Activated CD4-positive, alpha-beta T cell treated with anti-CD3 and anti-CD28 coated beads, Interleukin-2, amount 50 U/mL, for 1 hour (primary cell): ENCODE data around the gene BPIFB3.
"Not testable (repeated sequence)": the region's sequence is repeated elsewhere in the genome, so short reads cannot be mapped to it uniquely, and the experiment has no call there.

Source experiments
- DNase-seq: peaks from one replicate; pipeline ENCODE4 v3.0.0-alpha.2; 2020

The BPIFB3 gene

DNA sequence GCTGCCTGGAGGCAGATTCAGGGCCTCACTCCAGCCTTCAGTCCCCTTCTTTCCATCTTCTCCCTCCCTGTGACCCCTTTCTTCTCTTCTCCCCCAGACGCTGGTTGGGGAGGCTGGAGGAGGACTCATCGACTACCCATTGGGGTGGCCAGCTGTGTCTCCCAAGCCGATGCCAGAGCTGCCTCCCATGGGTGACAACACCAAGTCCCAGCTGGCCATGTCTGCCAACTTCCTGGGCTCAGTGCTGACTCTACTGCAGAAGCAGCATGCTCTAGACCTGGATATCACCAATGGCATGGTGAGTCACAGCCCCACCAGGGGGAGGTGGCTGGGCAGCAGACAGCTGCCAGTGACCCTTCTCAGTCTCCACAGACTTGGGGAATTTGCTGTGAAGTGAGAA is 38.7 kb downstream of the BPIFB3 start:
- no peak for DNase-seq

DNA sequence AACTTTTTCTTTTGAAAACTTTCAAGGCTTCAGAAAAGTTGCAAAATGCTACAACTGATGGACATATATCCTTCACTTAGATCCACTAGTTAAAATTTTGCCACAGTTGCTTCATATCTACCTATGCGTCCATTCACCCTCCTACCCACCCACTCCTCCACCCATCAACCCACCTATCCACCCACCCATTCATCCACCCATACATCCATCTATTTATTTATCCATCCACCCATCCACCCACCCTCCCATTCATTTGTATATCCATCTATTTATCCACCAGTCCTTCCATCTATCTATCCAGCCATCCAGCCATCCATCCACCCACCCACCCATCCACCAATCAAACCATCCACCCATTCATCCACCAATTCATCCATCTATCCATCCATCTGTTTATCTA is 39.4 kb downstream of the BPIFB3 start:
- no peak for DNase-seq

DNA sequence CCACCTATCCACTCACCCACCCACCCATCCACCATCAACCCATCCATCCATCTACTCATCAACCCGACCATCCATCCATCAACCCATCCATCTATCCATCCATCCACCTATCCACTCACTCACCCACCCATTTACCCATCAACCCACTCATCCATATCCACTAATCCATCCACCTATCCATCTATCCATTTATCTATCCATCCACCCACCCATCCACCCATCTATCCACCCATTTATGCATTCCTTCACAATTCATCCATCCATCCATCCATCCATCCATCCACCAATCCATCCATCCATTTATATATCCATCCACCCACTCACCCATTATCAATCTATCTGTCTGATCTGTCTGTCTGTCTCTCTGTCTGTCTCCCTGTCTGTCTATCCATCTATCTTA is 39.9 kb downstream of the BPIFB3 start:
- DNase-seq = no peak

DNA sequence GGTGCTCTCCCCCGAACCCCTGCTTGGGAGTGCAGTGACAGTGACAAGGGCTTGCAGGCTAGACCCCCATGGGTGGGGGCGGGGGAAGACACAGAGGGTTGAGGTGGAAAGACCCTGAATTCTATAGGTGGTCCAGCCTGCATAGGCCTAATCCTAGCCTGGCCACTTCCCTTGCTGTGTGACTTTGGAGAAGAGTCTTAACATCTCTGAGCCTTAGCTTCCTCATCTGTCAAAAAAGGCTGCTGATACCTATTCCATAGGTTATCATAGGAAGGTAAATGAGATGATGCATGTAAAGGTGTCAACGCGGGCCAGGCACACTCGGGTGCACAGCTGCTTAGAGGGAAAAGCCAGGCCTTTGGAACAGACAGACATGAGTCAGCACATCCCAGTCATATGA is 41.5 kb downstream of the BPIFB3 start:
- no peak for DNase-seq

DNA sequence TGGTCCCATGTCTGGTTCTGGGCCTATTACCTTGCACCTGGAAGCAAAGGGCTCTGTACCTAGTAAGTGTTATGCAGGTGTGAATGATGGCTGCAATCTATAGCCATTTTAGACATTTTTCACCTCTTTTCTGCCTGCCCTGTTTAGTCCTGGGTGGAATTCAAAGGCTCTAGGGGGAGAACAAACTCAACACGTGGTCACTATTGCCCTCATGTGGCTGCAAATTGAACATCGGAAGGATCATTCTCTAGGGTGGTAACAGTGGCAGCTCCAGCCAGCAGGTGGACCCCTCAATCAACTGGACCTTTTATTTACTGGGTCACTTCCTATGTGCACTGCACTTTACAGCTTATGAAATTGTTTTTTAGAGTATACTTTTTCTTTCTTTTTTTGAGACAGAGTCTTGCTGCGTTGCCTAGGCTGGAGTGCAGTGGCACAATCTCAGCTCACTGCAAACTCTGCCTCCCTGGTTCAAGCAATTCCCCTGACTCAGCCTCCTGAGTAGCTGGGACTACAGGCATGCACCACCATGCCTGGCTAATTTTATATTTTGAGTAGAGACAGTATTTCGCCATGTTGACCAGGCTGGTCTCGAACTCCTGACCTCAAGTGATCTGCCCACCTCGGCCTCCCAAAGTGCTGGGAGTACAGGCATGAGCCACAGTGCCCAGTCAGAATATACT is 42.3 kb downstream of the BPIFB3 start:
- peak; percentile 33 for DNase-seq

DNA sequence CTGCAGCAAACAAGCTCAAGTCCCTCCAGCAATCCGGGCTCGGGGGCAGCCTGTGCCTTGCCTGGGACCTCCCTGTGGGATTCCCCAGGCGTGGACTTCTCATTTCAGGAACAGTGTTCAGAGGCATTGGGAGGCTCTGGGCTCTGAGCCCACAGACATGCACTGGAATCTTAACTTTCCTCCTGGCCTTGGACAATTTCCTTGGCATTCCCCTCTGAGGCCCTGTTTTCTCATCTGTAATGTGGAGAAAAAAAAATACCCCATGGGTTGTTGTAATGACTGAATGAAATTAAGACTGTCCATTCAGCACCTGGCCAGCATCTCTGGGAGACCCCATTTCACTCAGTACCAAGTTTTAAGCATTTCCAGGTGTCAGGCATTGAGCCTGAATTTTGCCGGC is 43.3 kb downstream of the BPIFB3 start:
- DNase-seq = no peak

DNA sequence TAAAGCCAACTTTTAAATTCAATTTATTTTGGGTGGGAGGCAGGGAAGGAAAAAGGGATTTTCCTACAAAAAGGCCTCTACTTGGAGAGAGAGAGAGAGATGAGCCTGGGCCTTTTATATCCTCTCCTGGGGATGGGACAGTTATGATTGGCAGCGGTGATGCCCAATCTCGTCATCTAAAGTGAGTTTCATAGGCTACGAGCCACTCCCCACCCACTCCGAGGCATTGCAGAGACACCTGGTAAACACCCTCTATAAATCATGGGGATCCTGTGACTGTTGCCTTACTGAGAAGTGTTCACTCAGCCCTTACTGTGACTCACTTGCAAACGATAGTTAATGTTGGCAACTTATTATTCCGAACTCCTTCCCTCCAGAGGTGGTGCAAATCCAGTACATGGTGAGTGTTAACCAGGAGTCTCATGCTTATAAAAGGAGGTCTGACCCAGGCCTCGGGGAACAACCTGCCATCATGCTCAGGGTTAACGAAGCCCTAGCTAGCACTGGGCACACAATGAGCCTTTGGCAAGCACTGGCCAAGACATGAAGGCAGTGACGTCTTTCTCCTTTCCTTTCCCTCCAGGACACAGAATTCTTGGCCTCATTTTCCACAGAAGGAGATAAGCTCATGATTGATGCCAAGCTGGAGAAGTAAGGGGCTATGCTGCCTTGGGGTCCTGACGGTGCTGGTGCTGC is 46.3 kb downstream of the BPIFB3 start:
- no peak for DNase-seq

DNA sequence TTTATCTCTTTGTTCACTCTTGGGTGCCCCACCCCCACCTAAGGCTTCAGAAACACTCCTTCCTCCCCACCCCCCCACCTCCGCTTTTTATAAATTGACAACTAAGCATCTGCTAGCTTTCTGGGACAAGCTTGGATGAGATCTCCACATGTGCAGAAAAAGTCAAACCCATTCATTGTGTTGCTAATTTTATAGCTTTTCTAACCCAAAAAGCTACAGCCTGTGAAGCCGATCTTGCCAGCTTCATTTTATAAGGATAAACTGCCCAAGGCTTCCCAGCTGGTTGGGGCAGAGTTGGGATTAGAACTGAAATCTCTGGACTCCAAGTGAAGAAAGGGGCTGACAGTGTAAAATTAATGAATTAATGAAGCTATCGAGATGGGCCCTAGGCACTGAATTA is 49.9 kb downstream of the BPIFB3 start:
- DNase-seq = no peak

DNA sequence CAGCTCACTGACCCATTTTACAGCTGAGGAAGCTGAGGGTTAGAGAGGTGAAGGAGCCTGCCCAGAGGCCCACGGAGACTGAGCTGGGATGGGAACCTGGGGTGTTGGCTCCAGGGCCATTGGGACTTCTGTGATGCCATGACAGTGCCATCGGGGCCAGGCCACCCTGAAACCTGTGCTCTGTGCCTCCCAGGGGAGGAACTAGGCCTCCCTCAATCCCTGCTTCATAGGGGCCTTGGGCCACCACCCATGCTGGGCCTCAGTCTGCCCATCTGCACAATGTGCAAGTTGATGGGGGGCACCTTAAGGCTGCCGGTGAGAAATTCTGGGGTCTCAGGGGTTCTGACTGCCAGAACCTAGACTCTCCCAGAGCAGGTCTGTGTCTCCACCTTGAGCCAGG is 50.6 kb downstream of the BPIFB3 start:
- DNase-seq = no peak

DNA sequence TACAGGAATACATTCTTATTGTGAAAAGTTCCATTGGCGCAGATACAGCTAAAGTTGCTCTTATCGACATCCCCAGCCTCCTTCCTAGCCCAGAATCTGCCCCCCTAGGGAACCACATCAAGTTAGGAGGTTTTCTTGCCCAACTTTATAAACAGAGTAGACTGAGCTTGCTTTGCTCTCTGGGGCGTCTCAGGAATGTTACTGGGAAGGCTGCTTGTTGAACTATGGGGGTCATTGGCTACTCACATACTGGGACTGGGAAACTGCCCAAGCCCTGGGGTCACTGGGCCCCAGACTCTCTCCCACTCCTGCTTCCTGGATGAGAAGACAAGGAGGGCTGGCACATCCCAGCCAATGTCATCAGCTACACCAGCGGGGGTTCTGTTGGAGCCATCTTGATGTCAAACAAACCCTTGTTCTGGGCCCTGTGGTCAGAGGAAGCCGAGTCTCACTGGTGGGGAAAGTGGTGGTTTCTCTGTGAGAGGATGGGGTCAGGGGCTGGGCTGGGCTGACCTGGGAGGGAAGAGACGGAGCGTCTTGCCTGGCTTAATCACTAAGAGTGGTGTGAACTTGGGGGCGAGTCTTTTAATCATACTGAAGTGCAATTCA is 51.7 kb downstream of the BPIFB3 start:
- DNase-seq = no peak

DNA sequence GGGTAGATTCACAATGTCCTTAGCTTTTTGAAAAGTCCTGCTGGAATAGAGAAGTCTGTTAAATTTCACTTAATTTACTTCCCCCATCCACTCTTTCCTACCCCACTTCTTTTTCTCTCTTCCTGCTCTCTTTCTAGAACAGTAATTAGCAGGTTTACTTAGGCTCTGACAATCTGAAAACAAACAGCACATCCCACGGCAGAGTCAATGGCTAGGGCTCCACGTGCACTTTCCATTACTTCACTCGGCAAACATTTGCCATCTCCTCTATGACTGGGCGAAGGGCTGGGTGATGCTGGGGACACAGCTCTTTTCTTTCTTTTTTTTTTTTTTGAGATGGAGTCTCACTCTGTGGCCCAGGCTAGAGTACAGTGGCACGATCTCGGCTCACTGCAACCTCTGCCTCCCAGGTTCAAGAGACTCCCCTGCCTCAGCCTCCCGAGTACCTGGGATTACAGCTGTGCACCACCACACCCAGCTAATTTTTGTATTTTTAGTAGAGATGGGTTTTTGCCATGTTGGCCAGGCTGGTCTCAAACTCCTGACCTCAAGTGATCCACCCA is 52.4 kb downstream of the BPIFB3 start:
- not testable (repeated sequence) for DNase-seq

DNA sequence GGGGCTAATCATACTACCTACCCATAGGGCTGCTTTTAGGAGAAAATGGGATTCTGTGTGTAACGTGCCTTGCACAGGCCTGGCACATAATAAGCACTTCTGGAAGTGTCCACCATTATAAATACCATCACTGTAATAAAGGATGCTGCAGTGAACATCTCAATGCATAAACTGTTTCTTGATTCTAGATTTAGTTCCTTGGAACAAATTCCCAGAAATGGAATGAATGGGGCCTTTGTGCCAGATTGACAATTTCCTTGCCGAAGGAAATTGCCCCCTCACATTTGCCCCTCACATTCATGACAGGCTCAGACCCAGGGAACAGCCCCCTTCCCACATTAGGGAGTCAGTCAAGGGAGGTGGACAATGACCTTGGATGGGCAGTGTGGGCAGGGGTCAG is 55.0 kb downstream of the BPIFB3 start:
- DNase-seq = no peak

DNA sequence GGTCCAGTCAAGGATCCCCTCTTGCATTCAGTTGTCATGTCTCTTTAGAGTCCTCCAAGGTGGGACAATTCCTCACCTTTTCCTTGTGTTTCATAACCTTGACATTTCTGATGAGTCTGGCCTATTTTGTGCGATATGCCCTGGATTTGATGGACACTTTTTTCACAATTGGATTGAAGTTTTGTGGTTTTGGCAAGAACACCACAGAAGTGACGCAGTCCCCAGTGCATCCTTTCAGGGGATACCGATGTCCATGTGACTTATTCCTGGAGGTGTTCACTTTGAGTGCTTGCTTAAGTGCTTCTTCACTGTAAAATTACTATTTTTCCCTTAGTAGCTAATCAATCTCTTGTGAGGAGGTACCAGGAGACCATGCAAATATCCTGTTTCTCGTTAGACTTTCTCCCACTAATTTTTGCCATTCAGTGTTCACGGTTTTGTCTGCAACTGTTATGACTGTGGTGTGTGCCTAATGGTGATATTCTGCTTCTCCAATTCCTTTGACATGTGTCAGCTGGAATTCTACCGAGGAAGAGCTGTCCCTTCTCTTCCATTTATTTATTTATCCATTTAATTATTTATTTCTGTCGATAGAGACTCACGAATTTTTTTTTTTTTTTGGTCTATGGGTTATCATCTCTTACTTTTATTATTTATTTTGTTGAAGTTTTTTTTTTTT is 56.6 kb downstream of the BPIFB3 start:
- no peak for DNase-seq

DNA sequence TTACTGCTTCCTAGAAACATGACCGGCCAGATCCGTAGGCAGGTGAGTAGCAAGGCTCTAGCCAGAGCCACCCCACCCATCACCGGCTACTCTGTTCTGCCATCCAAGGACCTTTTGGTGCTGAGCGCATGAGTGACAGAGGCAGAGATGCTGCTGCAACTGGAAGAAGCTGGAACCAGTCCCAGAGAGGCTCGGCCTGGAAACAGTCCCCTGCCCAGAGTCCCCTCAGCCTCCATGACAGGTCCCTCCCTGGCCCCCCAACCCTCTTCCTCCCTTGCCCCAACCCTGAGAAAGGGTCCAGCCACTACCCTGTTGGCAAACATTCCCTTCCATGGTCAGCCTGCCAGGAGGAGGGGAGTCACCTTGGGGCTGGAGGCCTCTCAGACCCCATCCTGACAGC is 57.6 kb downstream of the BPIFB3 start:
- DNase-seq = no peak

DNA sequence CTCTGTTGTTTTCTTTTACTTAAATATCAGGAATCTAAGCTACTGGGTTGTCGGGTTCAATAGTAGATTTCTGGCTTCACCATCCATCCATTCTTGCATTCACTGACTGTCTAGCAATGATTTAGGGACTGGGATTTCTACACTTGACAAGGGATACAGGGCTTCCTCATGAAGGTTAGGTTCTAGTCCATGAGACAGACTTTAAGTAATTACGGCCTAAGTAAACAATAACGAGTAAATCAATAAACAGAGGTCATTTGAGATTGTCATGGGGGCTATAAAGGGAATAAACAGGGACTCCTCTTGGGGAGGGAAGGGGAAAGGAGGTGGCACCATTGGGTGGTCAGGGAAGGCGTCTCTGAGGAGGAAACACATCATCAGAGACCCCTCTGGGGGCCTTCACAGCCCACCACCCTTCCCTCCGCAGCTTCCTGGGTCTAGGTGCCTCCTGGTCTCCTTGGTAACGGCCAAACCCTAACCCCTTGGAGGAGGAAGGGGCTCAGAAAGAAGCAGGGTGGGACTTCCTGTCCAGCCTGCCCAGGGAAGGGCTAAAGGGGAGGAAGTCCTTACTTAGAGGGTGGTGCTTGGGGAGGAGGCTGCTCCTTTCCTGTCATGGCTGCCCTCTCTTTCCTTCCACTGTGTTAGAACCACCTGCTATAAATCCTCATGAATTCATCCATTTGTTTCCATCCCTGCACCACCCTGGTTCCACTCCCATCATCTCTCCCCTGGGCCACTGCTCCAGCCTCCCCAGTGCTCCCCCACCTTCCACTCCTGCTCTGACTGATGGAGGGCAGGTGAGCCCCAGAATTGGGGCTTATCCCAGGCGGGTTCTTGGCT is 59.1 kb downstream of the BPIFB3 start:
- DNase-seq = no peak

DNA sequence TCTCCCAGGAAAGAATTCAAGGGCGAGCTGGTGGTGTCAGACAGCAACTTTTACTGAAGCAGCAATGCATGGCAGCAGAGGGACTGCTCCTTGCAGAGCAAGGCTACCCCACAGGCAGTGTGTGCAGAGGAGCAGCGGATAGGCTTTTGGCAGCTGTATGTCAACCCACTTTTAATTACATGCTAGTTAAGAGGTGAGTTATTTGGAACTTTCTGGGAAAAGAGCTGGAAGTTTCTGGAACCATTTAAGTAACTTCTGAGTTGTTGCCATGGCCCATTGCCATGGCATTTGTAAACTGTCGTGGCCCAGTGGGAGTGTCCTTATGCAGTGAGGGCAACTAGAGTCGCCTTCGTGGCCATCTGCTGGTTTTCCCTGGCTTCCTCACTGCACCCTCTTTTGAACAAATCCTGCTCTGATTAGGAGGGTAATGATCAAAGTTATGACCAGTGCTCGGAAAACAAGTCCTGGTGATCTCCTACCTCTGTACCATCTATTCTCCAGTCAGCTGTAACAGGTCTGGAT is 59.7 kb downstream of the BPIFB3 start:
- no peak for DNase-seq

DNA sequence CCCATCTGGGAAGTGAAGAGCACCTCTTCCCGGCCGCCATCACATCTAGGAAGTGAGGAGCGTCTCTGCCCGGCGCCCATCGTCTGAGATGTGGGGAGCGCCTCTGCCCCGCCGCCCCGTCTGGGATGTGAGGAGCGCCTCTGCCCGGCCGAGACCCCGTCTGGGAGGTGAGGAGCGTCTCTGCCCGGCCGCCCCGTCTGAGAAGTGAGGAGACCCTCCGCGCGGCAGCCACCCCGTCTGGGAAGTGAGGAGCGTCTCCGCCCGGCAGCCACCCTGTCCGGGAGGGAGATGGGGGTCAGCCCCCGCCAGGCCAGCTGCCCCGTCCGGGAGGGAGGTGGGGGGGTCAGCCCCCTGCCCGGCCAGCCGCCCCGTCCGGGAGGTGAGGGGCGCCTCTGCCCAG is 61.8 kb downstream of the BPIFB3 start:
- DNase-seq = not testable (repeated sequence)

DNA sequence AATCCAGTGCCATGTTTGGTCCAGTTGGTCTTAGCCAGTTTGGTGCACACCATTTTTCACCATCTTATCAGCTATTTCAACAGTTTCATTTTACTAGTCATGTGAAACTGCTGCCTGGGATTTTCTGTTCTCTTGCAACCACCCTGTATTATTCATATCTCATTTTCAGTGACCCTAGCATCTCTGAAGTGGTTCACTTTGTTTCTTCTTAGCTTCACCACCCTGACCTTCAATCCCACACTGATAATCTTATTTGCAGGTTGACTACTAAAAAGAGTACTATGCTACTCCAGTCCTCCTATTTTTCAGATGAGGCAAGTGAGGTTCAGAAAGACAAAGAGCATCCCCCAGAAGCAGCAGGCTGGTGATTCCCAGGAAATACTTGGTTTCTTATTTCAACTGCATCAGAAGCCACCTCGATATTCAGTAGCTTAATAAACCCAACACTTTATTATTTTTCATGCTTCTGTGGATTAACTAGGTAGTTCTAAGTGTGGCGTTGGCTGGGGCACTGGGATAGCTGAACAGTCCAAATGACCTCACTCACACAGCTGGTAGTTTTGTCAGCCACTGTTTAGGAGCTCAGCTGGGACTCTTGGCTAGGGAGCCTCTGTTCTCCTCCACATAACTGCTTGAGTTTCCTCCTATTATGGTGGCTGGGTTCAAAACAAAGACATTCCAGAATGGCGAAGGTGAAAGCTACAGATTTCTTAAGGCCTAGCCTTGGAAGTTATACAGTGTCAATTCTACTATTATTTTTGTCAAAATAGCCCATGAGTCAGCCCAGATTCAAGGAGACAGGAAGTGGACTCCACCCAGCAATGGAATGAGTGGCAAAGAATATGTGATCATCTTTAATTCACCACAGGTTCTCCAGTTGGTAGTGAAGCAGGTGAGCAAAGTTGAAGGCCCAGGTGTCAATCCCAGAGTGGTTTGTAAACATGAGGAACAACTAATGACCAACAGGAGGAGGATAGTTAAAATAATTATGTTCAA is 66.3 kb downstream of the BPIFB3 start:
- no peak for DNase-seq

DNA sequence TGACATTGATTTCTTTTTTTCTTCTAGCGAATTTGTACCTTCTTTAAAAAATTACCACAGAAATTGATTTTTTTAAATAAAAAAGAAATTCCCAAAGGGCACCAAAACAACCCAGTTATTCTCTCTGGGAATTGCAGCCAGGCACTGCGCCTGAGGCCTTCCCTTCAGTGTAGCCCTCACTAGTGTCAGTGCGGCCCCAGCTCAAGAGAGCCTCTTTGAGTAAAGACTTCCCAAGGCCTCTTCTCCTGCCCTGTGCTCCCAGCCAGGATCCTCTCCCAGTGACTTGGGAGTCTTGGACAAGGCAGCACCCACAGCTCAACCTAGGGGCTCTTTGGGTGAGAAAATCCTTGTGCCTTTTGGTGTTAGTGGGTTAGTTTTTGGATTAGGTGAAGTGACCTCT is 67.2 kb downstream of the BPIFB3 start:
- no peak for DNase-seq

DNA sequence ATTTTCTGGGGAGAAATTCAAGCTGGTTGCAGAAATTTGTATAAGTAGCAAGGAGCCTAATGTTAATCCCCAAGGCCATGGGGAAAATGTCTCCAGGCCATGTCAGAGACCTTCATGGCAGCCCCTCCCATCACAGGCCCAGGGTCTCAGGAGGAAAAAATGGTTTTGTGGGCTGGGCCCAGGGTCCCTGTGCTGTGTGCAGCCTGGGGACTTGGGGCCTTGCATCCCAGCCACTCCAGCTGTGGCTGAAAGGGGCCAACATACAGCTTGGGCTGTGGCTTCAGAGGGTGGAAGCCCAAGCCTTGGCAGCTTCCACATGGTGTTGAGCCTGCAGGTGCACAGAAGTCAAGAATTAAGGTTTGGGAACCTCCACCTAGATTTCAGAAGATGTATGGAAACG is 68.6 kb downstream of the BPIFB3 start:
- not testable (repeated sequence) for DNase-seq
